PFSK-1 (cell line): Measurements from ENCODE around the gene YWHAB.

Experiments
- FOXP2 ChIP-seq: optimal IDR thresholded peaks from 2 replicates; pipeline ENCODE3; 2011; ENCODE audit warnings: borderline replicate concordance, control low read depth, inconsistent platforms; ENCODE audit not compliant: insufficient read depth; ENCODE audit errors: extremely low read length, extremely low read depth
- POLR2AphosphoS5 ChIP-seq: IDR thresholded peaks from 2 replicates; pipeline ENCODE4 v1.6.1; 2012; ENCODE audit warnings: low read depth, mild to moderate bottlenecking, control low read depth, low read length, moderate library complexity
- REST ChIP-seq, 2 experiments: IDR thresholded peaks; 2 replicates each; pipeline versions ENCODE4 v1.6.1 to v1.8.0; 2011 to 2012; ENCODE audit warnings: low read depth in 2 of 2, low read length in 2 of 2, control low read depth in 1 of 2, inconsistent platforms in 1 of 2, mild to moderate bottlenecking in 1 of 2, moderate library complexity in 1 of 2; ENCODE audit not compliant: insufficient read depth in 1 of 2
- SIN3A ChIP-seq: IDR thresholded peaks from 2 replicates; pipeline ENCODE4 v1.6.1; 2012; ENCODE audit warnings: mild to moderate bottlenecking, low read length, moderate library complexity, borderline replicate concordance; ENCODE audit not compliant: insufficient read depth
- TAF1 ChIP-seq: IDR thresholded peaks from 2 replicates; pipeline ENCODE4 v1.6.1; 2012; ENCODE audit warnings: low read length, control low read depth, borderline replicate concordance; ENCODE audit not compliant: insufficient read depth

The YWHAB gene

GRCh38 chr20:44869471-44869870 is 16.0 kb upstream of the YWHAB start:
- TF ChIP-seq TAF1 (no peak), REST (IDR thresholded peaks at IDR 0.05; ENCODE audit: insufficient read depth in 1 of 2, low read depth in 2 of 2, low read length in 2 of 2) (no peak), POLR2AphosphoS5 (no peak), SIN3A (no peak), FOXP2 (no peak)

- TF ChIP-seq FOXP2 (no peak), POLR2AphosphoS5 (no peak), SIN3A (no peak), REST (IDR thresholded peaks at IDR 0.05; ENCODE audit: insufficient read depth in 1 of 2, low read depth in 2 of 2, low read length in 2 of 2) (no peak), TAF1 (no peak)
Observed at GRCh38 chr20:44883214-44883902, 2.1 kb upstream of the YWHAB start.

- TF ChIP-seq FOXP2 (no peak), SIN3A (no peak), TAF1 (no peak), REST (IDR thresholded peaks at IDR 0.05; ENCODE audit: insufficient read depth in 1 of 2, low read depth in 2 of 2, low read length in 2 of 2) (no peak), POLR2AphosphoS5 (no peak)
Observed at GRCh38 chr20:44884907-44885391, 556 bp upstream of the YWHAB start.

- TF ChIP-seq FOXP2 (no peak), REST (IDR thresholded peaks at IDR 0.05; ENCODE audit: insufficient read depth in 1 of 2, low read depth in 2 of 2, low read length in 2 of 2) (no peak), SIN3A (no peak), TAF1 (no peak)
Observed at GRCh38 chr20:44886266-44886651, 754 bp downstream of the YWHAB start.
